RWPE2 (cell line): ENCODE results near the gene B3GAT3.
"Not testable (repeated sequence)": the region's sequence is repeated elsewhere in the genome, so short reads cannot be mapped to it uniquely, and the experiment has no call there.

Experiments used
- ATAC-seq: fragments of 200-7000 bp; cut with Tn5 transposase; 3 replicates; pipeline ENCODE4 v1.9.1; 2021; ENCODE audit warnings: low read depth
- DNase-seq: peaks from one replicate; pipeline ENCODE4 v3.0.0-alpha.2; 2020; ENCODE audit warnings: low spot score
- H3K27ac ChIP-seq: fragments of 450-650 bp; 2 replicates; pipeline ENCODE4 v1.5.1; 2017; ENCODE audit warnings: mild to moderate bottlenecking; ENCODE audit not compliant: poor library complexity, severe bottlenecking
- H3K27me3 ChIP-seq: fragments of 250-450 bp; sonication (Bioruptor Pico); 2 replicates; pipeline ENCODE4 v1.5.1; 2021; ENCODE audit warnings: mild to moderate bottlenecking, moderate library complexity; ENCODE audit not compliant: insufficient read depth, poor library complexity, severe bottlenecking
- H3K36me3 ChIP-seq: fragments of 250-450 bp; sonication (Bioruptor Pico); 2 replicates; pipeline ENCODE4 v1.5.1; 2020; ENCODE audit warnings: low read depth, mild to moderate bottlenecking, moderate library complexity
- H3K4me1 ChIP-seq: fragments of 250-450 bp; sonication (Bioruptor Pico); 2 replicates; pipeline ENCODE4 v1.5.1; 2021; ENCODE audit warnings: mild to moderate bottlenecking, moderate library complexity; ENCODE audit not compliant: insufficient read depth, poor library complexity, severe bottlenecking
- H3K4me3 ChIP-seq: fragments of 250-450 bp; sonication (Bioruptor Pico); 2 replicates; pipeline ENCODE4 v1.5.1; 2021; ENCODE audit warnings: mild to moderate bottlenecking, moderate library complexity; ENCODE audit not compliant: severe bottlenecking
- H3K9me3 ChIP-seq: fragments of 250-450 bp; sonication (Bioruptor Pico); 2 replicates; pipeline ENCODE4 v1.5.1; 2021; ENCODE audit warnings: mild to moderate bottlenecking, moderate library complexity; ENCODE audit not compliant: severe bottlenecking
- TF ChIP-seq, protein P1 (sequence below): fragments of 450-650 bp; IDR thresholded peaks from one replicate; pipeline ENCODE4 v1.5.1; 2017; ENCODE audit warnings: mild to moderate bottlenecking, moderate library complexity; ENCODE audit not compliant: poor library complexity, severe bottlenecking

B3GAT3 gene

DNA sequence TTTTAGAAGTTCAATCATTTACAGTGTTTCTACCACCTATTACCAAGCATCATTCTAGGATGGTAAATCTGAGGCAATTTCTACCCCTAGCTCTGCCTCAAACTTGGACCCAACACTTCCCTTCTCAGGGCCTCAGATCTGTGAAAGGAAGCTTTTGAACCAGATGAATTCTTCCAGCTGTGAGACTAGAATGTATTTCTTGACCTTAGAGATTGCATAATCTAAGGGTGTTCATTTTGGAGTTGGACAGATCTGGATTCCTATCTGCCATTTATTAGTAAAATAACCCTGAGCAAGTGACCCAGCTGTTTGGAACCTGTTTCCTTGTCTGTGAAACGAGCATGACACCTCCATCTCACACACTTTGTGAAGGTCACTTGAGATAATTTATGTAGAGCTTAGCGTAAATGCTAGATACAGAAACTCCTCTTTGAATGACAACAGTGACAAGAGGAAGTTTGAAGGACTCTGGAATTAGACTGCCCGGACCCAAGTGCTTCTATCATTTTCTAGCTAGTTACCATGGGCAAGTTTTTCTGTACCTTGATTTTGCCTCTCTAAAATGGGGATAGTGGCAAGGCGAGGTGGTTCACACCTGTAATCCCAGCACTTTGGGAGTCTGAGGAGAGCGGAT lies 35.1 kb upstream of the B3GAT3 start:
- ATAC-seq: no peak
- H3K27ac ChIP-seq: no peak overlapping the region
- no peak for DNase-seq

DNA sequence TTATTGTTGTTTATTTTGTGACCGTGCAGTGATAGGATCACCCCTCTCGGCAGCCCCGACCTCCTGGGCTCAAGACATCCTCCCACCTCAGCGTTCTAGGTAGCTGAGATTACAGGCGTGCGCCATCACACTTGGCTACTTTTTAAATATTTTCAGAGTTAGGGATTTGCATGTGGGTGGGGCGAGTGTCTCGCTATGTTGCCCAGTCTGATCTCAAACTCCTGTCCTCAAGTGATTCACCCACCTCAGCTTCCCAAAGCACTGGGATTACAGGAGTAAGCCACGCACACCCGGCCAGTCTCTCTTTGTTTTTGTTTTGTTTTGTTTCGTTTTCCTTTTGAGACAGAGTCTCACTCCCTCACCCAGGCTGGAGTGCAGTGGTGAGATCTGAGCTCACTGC lies 32.5 kb upstream of the B3GAT3 start:
- peaks cover 5% of the 10 kb centered on the region; the same call in 1 of the 2 replicates for H3K36me3 ChIP-seq
- DNase-seq (no peak), ATAC-seq (no peak)
- H3K9me3 ChIP-seq: no peaks in the 10 kb centered on the region
- no peak overlapping the region for H3K27ac ChIP-seq
- H3K4me1 ChIP-seq: no peaks in the 10 kb centered on the region
- TF ChIP-seq, protein P1, sequence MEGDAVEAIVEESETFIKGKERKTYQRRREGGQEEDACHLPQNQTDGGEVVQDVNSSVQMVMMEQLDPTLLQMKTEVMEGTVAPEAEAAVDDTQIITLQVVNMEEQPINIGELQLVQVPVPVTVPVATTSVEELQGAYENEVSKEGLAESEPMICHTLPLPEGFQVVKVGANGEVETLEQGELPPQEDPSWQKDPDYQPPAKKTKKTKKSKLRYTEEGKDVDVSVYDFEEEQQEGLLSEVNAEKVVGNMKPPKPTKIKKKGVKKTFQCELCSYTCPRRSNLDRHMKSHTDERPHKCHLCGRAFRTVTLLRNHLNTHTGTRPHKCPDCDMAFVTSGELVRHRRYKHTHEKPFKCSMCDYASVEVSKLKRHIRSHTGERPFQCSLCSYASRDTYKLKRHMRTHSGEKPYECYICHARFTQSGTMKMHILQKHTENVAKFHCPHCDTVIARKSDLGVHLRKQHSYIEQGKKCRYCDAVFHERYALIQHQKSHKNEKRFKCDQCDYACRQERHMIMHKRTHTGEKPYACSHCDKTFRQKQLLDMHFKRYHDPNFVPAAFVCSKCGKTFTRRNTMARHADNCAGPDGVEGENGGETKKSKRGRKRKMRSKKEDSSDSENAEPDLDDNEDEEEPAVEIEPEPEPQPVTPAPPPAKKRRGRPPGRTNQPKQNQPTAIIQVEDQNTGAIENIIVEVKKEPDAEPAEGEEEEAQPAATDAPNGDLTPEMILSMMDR: no peak
- H3K27me3 ChIP-seq: no peaks in the 10 kb centered on the region
- no peak overlapping the region for H3K4me3 ChIP-seq

More for the DNA sequence above, 35.1 kb upstream of the B3GAT3 start:
- TF ChIP-seq, protein P1: no peak
- Histone ChIP-seq H3K4me1 (no peaks in the 10 kb centered on the region), H3K9me3 (no peaks in the 10 kb centered on the region), H3K27me3 (no peaks in the 10 kb centered on the region), H3K4me3 (no peak overlapping the region), H3K36me3 (0 out of 2 replicates have a peak, but pooled peaks cover 4% of the 10 kb centered on the region)

DNA sequence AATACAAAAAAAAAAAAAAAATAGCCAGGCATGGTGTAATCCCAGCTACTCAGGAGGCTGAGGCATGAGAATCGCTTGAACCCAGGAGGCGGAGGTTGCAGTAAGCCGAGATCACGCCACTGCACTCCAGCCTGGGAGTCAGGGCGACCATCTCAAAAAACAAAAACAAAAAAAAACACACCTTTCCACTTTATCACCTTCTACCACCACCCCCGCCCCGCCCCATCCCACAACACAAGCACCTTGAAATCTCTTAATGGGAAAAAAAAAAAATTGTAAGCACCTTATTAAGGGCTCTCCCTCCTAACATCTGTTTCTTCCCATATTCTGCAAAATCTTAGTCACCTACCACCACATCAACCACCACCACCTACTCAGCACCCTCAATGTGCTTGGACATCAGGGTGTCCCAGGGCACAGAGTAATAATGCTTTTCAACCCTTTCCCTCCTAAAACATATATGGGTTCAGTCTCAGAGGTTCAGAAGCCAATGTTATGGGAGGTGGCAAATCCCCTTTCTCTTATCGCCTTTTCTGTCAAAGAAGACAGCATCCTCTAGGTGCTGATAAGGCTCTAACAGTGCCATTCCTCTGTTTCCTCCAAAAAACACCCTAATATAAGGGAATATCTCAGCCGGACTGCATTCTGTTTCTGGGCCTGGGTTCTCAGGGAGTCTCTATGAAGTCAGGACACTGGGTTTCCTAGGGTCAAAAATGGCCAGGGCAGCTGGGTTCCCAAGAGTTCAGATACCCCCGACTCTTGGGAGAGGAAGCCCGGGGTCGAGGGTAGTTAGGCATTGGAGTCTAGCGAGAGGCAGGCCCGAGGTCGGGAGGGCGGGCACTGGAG lies 30.6 kb upstream of the B3GAT3 start:
- H3K4me1 ChIP-seq: no peaks in the 10 kb centered on the region
- H3K27ac ChIP-seq: peak overlapping the region; percentile 52
- TF ChIP-seq, protein P1: no peak
- H3K27me3 ChIP-seq: no peaks in the 10 kb centered on the region
- H3K36me3 ChIP-seq: peaks cover 19% of the 10 kb centered on the region
- no peaks in the 10 kb centered on the region for H3K9me3 ChIP-seq
- DNase-seq (no peak), ATAC-seq (no peak)
- peak overlapping the region; percentile 93 for H3K4me3 ChIP-seq

DNA sequence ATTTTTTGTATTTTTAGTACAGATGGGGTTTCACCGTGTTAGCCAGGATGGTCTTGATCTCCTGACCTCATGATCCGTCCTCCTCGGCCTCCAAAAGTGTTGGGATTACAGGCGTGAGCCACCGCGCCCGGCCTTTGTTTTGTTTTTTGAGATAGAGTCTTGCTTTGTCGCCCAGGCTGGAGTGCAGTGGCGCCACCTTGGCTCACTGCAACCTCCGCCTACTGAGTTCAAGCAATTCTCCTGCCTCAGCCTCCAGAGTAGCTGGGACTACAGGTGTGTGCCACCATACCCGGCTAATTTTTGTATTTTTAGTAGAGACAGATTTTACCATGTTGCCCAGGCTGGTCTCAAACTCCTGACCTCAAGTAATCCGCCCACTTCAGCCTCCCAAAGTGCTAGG lies 28.5 kb upstream of the B3GAT3 start:
- not testable (repeated sequence) for DNase-seq, H3K27me3 ChIP-seq, H3K27ac ChIP-seq, H3K4me1 ChIP-seq, H3K4me3 ChIP-seq, H3K9me3 ChIP-seq, ATAC-seq
- peaks cover 20% of the 10 kb centered on the region for H3K36me3 ChIP-seq

DNA sequence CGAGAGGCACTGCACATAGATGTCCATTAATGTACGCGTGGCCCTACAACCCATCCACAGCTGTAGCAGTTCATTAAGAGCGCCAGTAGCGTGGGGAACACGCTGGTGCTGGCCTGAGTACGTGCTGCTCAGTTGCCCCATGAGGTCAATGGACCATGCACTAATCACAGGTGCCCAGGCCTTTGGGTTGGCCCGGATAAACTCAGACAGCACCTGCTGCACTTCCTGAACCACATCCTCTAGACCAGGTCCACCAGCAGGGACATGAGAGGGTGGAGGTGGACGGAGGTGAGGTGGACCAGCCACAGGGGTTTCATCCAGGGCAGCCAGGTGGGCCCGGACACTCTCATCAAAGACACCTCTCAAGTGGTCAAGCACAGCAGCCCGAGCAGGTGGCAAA lies 27.7 kb upstream of the B3GAT3 start:
- no peak for DNase-seq
- no peak for ATAC-seq
- H3K4me1 ChIP-seq: no peaks in the 10 kb centered on the region

More for the DNA sequence above, 27.7 kb upstream of the B3GAT3 start:
- H3K27me3 ChIP-seq: no peaks in the 10 kb centered on the region
- no peak overlapping the region for H3K27ac ChIP-seq
- no peak overlapping the region for H3K4me3 ChIP-seq
- no peaks in the 10 kb centered on the region for H3K9me3 ChIP-seq
- TF ChIP-seq, protein P1: no peak
- H3K36me3 ChIP-seq: peaks cover 27% of the 10 kb centered on the region
